ENCODE measurements around the gene DNAH17.

DNAH17 gene

GRCh38 chr17:78601577-78602190 is 24.5 kb upstream of the DNAH17 start:
- peaks cover 87% of the 10 kb centered on the region for H3K27me3 ChIP-seq (replicated peaks; ENCODE audit: insufficient read depth, low read length)
- no peaks in the 10 kb centered on the region for H3K79me2 ChIP-seq (ENCODE audit: low read length)
- H3K9ac ChIP-seq (ENCODE audit: low read length) = no peak overlapping the region
- H3K9me2 ChIP-seq (replicated peaks; ENCODE audit: insufficient read depth, low read length) = no peaks in the 10 kb centered on the region
- no peaks in the 10 kb centered on the region for H3F3A ChIP-seq (ENCODE audit: insufficient read depth, low read length)
- no peak overlapping the region for H3K4me3 ChIP-seq (ENCODE audit: low read length)
- no peak overlapping the region for H3K27ac ChIP-seq (ENCODE audit: low read length)
- H3K4me2 ChIP-seq (ENCODE audit: low read depth, low read length) = no peak overlapping the region
- H3K4me1 ChIP-seq (ENCODE audit: low read length) = no peaks in the 10 kb centered on the region
- H2AFZ ChIP-seq (ENCODE audit: low read length) = no peak overlapping the region
- H4K20me1 ChIP-seq (ENCODE audit: insufficient read depth, low read length) = no peaks in the 10 kb centered on the region
- no peaks in the 10 kb centered on the region for H3K9me3 ChIP-seq (replicated peaks; ENCODE audit: insufficient read depth, low read length)
- no peaks in the 10 kb centered on the region for H3K36me3 ChIP-seq (replicated peaks; ENCODE audit: insufficient read depth, low read length)
- TF ChIP-seq EZH2phosphoT487 (IDR thresholded peaks at IDR 0.05; ENCODE audit: low read length) (no peak), CTCF (IDR thresholded peaks at IDR 0.05; ENCODE audit: low read length) (no peak), EZH2 (optimal IDR thresholded peaks at IDR 0.05; ENCODE audit: low read depth, low read length) (no peak)
- no peak for DNase-seq

GRCh38 chr17:78600181-78600721 is 23.1 kb upstream of the DNAH17 start:
- H3K9me2 ChIP-seq (replicated peaks; ENCODE audit: insufficient read depth, low read length) = no peaks in the 10 kb centered on the region
- H3K36me3 ChIP-seq (replicated peaks; ENCODE audit: insufficient read depth, low read length) = no peaks in the 10 kb centered on the region
- no peak for DNase-seq
- H4K20me1 ChIP-seq (ENCODE audit: insufficient read depth, low read length) = no peaks in the 10 kb centered on the region
- no peaks in the 10 kb centered on the region for H3K79me2 ChIP-seq (ENCODE audit: low read length)
- H3K4me2 ChIP-seq (ENCODE audit: low read depth, low read length) = no peak overlapping the region
- no peak overlapping the region for H3K9ac ChIP-seq (ENCODE audit: low read length)
- no peaks in the 10 kb centered on the region for H3K4me1 ChIP-seq (ENCODE audit: low read length)
- peaks cover 90% of the 10 kb centered on the region for H3K27me3 ChIP-seq (replicated peaks; ENCODE audit: insufficient read depth, low read length)
- no peak overlapping the region for H3K4me3 ChIP-seq (ENCODE audit: low read length)
- no peaks in the 10 kb centered on the region for H3K9me3 ChIP-seq (replicated peaks; ENCODE audit: insufficient read depth, low read length)
- H2AFZ ChIP-seq (ENCODE audit: low read length) = no peak overlapping the region
- no peaks in the 10 kb centered on the region for H3F3A ChIP-seq (ENCODE audit: insufficient read depth, low read length)
- no peak for TF ChIP-seq CTCF (IDR thresholded peaks at IDR 0.05; ENCODE audit: low read length)
- no peak for TF ChIP-seq EZH2phosphoT487 (IDR thresholded peaks at IDR 0.05; ENCODE audit: low read length)
- no peak for TF ChIP-seq EZH2 (optimal IDR thresholded peaks at IDR 0.05; ENCODE audit: low read depth, low read length)
- H3K27ac ChIP-seq (ENCODE audit: low read length) = no peak overlapping the region

- Histone ChIP-seq H3K9ac (ENCODE audit: low read length) (no peak overlapping the region), H3K4me3 (ENCODE audit: low read length) (no peak overlapping the region), H3K36me3 (replicated peaks; ENCODE audit: insufficient read depth, low read length) (no peaks in the 10 kb centered on the region), H3K4me2 (ENCODE audit: low read depth, low read length) (no peak overlapping the region), H3F3A (ENCODE audit: insufficient read depth, low read length) (no peaks in the 10 kb centered on the region), H3K27me3 (replicated peaks; ENCODE audit: insufficient read depth, low read length) (peaks cover 91% of the 10 kb centered on the region), H3K27ac (ENCODE audit: low read length) (no peak overlapping the region), H3K4me1 (ENCODE audit: low read length) (no peaks in the 10 kb centered on the region), H3K9me2 (replicated peaks; ENCODE audit: insufficient read depth, low read length) (no peaks in the 10 kb centered on the region), H2AFZ (ENCODE audit: low read length) (no peak overlapping the region), H4K20me1 (ENCODE audit: insufficient read depth, low read length) (no peaks in the 10 kb centered on the region), H3K79me2 (ENCODE audit: low read length) (no peaks in the 10 kb centered on the region), H3K9me3 (replicated peaks; ENCODE audit: insufficient read depth, low read length) (no peaks in the 10 kb centered on the region)
- no peak for TF ChIP-seq EZH2phosphoT487 (IDR thresholded peaks at IDR 0.05; ENCODE audit: low read length)
- TF ChIP-seq EZH2 (optimal IDR thresholded peaks at IDR 0.05; ENCODE audit: low read depth, low read length) = no peak
- DNase-seq = no peak
These were observed 22.2 kb upstream of the DNAH17 start for GRCh38 chr17:78599419-78599818.

- H4K20me1 ChIP-seq (ENCODE audit: insufficient read depth, low read length) = no peaks in the 10 kb centered on the region
- no peaks in the 10 kb centered on the region for H3K79me2 ChIP-seq (ENCODE audit: low read length)
- H3K27ac ChIP-seq (ENCODE audit: low read length) = no peak overlapping the region
- no peak for TF ChIP-seq CTCF (IDR thresholded peaks at IDR 0.05; ENCODE audit: low read length)
- no peak for TF ChIP-seq EZH2phosphoT487 (IDR thresholded peaks at IDR 0.05; ENCODE audit: low read length)
- no peak for TF ChIP-seq EZH2 (optimal IDR thresholded peaks at IDR 0.05; ENCODE audit: low read depth, low read length)
- H3K27me3 ChIP-seq (replicated peaks; ENCODE audit: insufficient read depth, low read length) = peaks cover 91% of the 10 kb centered on the region
- H2AFZ ChIP-seq (ENCODE audit: low read length) = no peak overlapping the region
- no peak overlapping the region for H3K9ac ChIP-seq (ENCODE audit: low read length)
- no peaks in the 10 kb centered on the region for H3F3A ChIP-seq (ENCODE audit: insufficient read depth, low read length)
- no peak for DNase-seq
- no peak overlapping the region for H3K4me3 ChIP-seq (ENCODE audit: low read length)
- no peaks in the 10 kb centered on the region for H3K9me3 ChIP-seq (replicated peaks; ENCODE audit: insufficient read depth, low read length)
- no peaks in the 10 kb centered on the region for H3K36me3 ChIP-seq (replicated peaks; ENCODE audit: insufficient read depth, low read length)
- no peak overlapping the region for H3K4me2 ChIP-seq (ENCODE audit: low read depth, low read length)
- H3K4me1 ChIP-seq (ENCODE audit: low read length) = no peaks in the 10 kb centered on the region
- H3K9me2 ChIP-seq (replicated peaks; ENCODE audit: insufficient read depth, low read length) = no peaks in the 10 kb centered on the region
These were observed 20.8 kb upstream of the DNAH17 start for GRCh38 chr17:78598013-78598471.

Data from MM.1S (cell line).